CD4-positive, alpha-beta T cell treated with Interleukin-4 for 1 hour (primary cell): ENCODE data around the gene ZNF362.
"Not testable (repeated sequence)": the region's sequence is repeated elsewhere in the genome, so short reads cannot be mapped to it uniquely, and the experiment has no call there.

Experiments used
- DNase-seq, 2 donors: peaks; one replicate each; pipeline ENCODE4 v3.0.0-alpha.2; 2020 to 2022

Gene ZNF362

GRCh38 chr1:33309351-33309750 lies 53.1 kb downstream of the ZNF362 start:
- DNase-seq: not testable (repeated sequence)

DNA sequence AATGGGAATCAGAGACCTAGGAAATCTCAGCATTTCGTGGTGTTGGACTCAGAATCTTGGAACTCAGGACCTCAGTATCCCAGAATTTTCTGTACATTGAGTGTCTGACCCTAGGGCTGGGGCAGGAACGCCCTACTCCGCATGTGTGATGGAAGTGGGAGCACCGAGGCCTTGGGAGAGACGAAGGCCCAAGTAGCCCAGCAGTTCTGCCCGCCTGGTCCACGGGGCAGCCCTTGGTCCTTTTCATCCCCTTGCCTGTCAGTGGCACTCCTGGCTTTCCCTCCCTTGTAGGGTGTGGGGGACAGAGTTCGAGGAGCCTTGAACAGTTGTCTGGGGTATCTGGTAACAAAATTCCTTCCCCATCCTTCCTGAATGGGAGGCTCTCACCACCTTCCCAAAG lies 54.4 kb downstream of the ZNF362 start:
- no peak for DNase-seq

DNA sequence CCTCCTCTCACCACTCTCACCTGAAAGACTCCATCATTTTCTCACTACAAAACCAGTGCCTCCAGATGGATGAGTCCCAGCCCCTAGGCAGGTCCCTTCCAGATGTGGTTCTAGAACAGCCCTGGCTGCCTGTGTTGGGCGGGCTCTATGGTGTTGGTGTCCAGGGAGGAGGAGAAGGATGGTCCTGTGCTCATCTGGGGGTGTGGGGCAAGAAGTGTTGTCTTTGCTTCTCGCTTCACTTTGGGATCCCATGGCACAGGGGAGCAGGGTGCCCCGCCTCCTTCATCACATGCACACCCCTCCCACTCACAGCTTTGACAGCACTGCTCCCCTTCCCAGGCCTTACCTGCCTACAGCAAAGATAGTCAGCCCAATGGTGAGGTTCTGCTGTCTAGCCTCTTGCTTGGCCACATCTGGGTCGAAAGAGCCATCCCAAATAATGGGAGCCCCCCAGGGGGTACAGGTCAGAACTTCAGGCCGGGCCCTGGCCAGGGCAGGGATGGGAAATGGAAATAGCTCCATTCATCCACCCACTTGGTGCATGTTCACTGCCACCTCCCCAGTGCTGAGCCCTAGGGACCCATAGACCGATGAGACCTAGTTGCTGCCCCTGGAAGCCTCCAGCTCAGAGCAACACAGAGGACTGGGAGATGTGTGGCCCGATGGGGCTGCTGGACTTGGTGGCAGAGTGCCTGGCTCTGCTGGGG lies 55.6 kb downstream of the ZNF362 start:
- DNase-seq: no peak

- no peak for DNase-seq
Observed at GRCh38 chr1:33312413-33312749, 56.1 kb downstream of the ZNF362 start.

GRCh38 chr1:33314416-33314815 lies 58.1 kb downstream of the ZNF362 start:
- no peak for DNase-seq

DNA sequence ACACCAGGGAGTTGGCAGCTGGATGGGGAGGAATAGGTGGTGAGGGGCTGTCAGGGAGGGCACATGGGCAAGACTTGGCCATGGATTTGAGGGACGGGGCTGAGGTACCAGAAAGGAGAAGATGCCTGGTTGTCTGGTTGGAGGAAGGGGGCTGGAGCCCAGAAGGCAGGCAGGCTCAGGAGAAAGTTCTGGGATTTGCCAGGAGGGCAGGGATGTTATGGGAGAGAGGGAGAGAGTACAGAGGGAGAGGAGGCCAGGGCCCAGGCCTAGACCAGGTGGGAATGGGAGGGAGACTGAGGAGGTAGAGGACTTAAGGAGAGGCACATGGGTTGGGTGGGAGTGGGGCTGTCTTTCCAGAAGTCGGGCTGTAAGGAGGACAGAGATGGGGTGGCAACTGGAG lies 60.3 kb downstream of the ZNF362 start:
- DNase-seq: no peak

GRCh38 chr1:33317354-33317753 lies 61.1 kb downstream of the ZNF362 start:
- DNase-seq: no peak

GRCh38 chr1:33317946-33318345 lies 61.7 kb downstream of the ZNF362 start:
- DNase-seq: no peak

DNA sequence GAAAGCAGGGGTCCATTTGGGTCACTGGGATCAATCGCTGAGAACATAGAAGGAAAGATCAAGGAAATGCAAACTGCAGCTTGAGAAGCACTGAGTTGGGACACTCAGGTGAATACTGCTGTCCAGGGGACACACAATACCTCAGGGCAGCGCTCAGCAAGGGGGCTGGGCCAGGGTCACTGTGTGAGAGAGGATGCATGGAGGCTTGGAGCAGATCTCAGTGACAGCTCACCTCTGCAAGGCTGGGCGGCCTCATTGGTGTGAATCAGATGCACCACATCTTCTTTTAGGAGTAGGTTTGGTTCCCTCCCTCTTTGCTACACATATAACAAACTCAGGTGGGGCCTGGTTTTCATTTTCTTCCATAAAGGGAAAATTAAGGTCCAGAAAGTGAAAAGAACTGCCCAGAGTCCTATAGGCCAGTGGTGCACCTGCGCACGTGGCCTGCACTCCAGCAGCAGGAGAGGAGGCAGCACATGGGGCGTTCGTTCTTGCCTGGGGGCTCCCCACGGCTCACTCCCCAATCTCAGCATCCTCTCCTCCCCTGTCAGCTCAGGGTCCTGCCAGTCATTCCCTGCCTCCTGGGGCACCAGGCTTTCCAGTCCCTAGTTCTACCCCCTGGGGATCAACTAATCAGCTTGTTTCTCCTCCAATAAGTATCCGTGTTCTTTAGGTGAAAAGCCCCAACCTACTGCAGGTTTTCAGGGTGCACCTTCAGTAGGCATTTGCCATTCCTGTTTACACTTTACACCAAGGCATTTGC lies 63.1 kb downstream of the ZNF362 start:
- no peak for DNase-seq

DNA sequence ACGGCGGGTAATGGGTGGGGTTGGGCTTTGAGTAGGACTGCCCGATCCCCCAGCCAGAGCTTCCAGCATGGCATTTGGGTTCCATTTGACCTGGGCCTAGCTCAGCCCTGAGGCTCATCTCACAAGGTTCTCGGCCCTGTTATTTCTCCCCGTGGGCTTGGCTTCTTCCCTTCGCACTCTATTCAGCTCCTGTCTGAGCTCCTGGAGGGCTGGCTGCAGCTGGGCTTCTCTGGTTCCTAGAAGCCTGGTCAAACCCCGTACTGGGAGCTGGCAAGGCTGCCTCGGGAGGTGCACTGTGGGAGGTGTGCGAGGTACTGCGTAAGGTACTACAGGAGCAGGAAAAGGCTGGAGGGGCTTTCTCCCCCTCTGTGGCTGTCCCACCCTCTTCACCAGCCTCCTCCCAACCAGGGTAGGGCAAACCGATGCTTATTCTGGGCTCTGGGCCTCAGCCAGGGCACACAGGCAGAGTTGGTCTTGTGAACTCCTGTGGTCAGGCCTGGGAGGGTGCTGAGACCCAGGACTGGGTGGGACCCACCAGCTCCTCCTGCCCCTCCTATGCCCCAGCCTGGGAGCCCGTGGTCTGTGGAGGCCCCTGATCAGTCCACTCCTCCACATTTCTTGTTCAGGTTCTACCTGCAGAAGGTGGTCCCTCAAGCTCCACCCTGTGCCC lies 63.8 kb downstream of the ZNF362 start:
- DNase-seq: no peak

- no peak for DNase-seq
Observed at GRCh38 chr1:33320619-33321165, 64.4 kb downstream of the ZNF362 start, which contains the start of gene A3GALT2. TSS of gene A3GALT2 (minus strand) at chr1:33321098. CDS start at chr1:33321098, 0 bp downstream.

DNA sequence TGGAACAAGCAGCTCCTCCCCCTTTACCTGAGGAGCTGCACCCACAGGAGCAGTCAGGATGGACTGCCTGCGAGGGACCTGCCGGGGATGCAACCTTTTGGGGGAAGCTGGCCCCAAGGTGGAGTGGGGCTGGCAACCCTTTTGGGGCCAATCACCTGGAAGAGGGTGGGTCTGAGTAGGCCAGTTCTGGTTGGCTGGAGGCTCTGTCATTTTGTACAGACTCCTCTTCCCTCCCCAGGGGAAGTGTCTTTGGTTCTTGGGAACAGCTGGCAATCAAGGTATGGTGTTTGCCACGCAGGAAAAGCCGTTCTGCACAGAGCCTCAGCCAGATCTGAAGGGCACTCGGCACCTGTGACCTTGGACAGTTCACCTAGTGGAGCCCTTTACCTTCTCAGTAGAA lies 64.9 kb downstream of the ZNF362 start:
- no peak for DNase-seq

GRCh38 chr1:33322109-33322508 lies 65.8 kb downstream of the ZNF362 start:
- no peak for DNase-seq

- DNase-seq: no peak
Observed at GRCh38 chr1:33322870-33323585, 66.7 kb downstream of the ZNF362 start.

- DNase-seq: no peak
Observed at GRCh38 chr1:33323663-33324477, 67.6 kb downstream of the ZNF362 start.

GRCh38 chr1:33324677-33325575 lies 68.6 kb downstream of the ZNF362 start:
- DNase-seq: no peak

DNA sequence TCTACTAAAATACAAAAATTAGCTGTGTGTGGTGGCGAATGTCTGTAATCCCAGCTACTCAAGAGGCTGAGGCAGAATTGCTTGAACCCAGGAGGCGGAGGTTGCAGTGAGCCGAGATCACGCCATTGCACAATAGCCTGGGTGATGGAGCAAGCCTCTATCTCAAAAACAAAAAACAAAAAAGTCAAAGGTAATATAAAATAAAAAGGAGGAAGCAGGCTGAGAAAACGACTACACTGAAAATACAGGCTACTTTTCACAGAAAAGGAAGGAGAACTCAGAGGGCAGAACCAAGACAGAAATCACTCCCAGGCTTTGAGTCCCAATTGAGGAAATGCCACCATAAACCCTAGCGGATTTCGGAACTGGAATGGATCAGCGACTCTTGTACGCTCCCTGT lies 70.5 kb downstream of the ZNF362 start:
- no peak for DNase-seq

DNA sequence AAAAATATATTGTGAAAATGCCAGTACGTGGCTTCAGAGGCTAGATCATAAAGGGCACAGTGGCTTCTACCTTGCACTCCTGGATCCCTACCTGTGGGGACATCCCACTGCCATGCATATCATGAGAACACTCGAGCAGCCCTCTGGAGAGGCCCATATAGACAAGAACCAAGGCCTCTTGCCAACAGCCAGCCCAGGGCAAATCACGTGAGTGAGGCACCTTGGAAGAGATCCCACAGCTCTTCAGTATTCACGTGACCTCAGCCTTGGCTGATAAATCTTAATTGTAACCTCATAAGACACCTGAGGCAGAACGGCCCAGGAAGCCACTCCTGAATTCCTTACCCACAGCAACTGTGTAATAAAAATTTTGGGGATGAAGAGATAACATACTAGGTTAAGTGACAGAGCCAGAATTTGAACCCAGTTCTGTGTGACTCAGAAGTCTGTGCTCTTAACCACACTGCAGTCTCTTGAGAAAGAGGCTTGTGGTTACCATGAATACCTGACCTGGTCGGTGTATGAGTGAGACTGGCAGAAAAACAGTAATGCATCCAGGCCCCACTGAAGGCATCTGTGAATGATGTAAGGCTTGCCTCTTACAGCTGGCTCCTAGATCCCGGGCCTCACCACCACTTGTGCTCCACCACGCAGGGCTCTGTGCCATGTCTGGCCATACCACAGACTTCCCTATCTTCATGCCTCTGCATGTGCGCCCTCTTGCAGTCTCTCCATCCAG lies 71.5 kb downstream of the ZNF362 start:
- DNase-seq: no peak

DNA sequence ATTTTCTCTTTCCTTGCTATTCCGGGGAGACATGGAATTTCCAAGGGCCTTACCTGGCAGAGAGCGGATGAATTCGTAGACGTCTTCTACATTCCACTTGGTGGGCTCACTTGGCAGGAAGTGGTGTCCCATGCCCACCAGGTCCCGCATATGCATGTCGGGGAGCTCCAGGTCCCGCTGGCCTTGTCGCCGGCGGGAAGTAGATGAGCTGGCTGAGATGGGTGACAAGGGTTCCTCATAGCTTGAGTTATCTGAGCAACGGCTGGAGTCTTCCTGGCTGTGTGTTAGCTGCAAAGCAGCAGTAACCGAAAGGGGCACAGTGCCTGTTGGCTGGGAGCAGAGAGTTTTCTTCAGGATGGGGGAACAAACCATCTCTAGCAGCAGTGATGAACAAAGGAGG lies 72.5 kb downstream of the ZNF362 start:
- no peak for DNase-seq

DNA sequence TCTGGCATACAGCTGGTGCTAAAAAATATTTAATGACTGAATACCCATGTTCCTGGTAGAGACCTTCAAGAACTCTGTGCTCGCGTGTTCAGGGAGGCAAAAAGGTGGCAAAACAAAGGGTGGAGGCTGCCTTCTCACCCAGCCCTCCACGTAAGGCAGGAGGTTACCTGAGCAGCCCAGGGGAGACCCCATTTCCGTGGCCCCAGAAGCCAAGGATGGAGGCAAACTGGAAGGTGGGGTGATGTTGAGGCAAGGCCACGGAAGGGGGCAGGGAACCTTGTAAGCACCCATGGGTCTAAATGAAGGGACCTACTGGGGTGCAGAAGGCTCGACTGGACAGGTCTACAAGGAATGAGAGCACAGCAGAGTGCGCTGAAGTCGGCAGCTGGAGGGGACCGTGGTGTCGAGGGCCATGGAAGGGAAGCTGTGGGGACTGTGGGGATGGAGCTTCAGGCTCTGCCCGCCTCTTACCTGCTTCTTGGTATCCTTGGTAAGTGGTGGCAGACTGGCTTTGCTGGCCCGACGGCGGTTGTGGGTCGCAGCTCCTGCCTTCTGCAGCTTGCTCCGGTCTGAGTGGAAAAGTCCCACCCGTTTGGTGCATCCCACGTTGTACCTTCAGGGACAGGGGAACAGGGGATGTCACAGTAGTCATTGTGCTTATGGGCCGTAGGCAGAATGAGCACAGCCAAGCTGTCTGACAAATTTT lies 73.5 kb downstream of the ZNF362 start:
- DNase-seq: no peak
